Activated CD8-positive, alpha-beta T cell treated with anti-CD3 and anti-CD28 coated beads, Interleukin-2, amount 10 ng/mL, durations not matched to agents 7 days and 5 days (primary cell): ENCODE measurements around the gene EMX2. TPM values are rescaled to one million over a fixed set of nuclear protein-coding genes. Genes with fewer than 3 reads are reported as not detected.
A peak's percentile ranks its signal among the peaks of the same experiment; 100 is the strongest.

Experiments
- ATAC-seq: fragments of 150-1000 bp; cut with Tn5 transposase; one replicate; pipeline ENCODE4 v1.10.0; 2021; ENCODE audit warnings: moderate library complexity
- CTCF ChIA-PET: fragments of 350-600 bp; sonication (Branson Sonifier 250); formaldehyde crosslinking; loops from one replicate; lab custom pipeline; 2021; ENCODE audit warnings: antibody characterized with exemption; lab: Charles Lee
- POLR2A ChIA-PET: fragments of 350-600 bp; sonication (Branson Sonifier 250); formaldehyde crosslinking; loops from one replicate; lab custom pipeline; 2021; ENCODE audit warnings: antibody characterized with exemption; lab: Charles Lee
- DNase-seq: peaks from one replicate; pipeline ENCODE4 v3.0.0-alpha.2; 2020
- H3K27ac Mint-ChIP-seq: one replicate; pipeline ENCODE4 v1.8.0; 2021; ENCODE audit warnings: mild to moderate bottlenecking, mixed read lengths
- H3K27me3 Mint-ChIP-seq: one replicate; pipeline ENCODE4 v1.8.0; 2021; ENCODE audit warnings: low read depth, mixed read lengths
- H3K36me3 Mint-ChIP-seq: one replicate; pipeline ENCODE4 v1.8.0; 2021; ENCODE audit warnings: low read depth, mixed read lengths
- H3K4me1 Mint-ChIP-seq: one replicate; pipeline ENCODE4 v1.8.0; 2021; ENCODE audit warnings: low read depth, mixed read lengths
- H3K4me3 Mint-ChIP-seq: one replicate; pipeline ENCODE4 v1.8.0; 2021; ENCODE audit warnings: mild to moderate bottlenecking, mixed read lengths
- H3K9me3 Mint-ChIP-seq: one replicate; pipeline ENCODE4 v1.8.0; 2022; ENCODE audit warnings: mixed read lengths; ENCODE audit not compliant: insufficient read depth
- total RNA-seq, 2 experiments: library from RNA; stranded (reverse); gene quantifications; one replicate each; pipeline ENCODE4 v1.2.3, GENCODE V29; 2021

EMX2 gene
- total RNA-seq, 2 experiments from 2014 or later = not detected

GRCh38 chr10:117540640-117541404 lies 1.7 kb upstream of the EMX2 start:
- CTCF ChIA-PET = interaction anchor here (1.6 kb wide), 1 partner anchor 366 kb away, joined by 3 read pairs; no protein-coding TSS in a partner anchor
- Mint-ChIP-seq H3K4me3 (peak overlapping the region; percentile 18), H3K27me3 (peaks cover 74% of the 10 kb centered on the region), H3K9me3 (no peaks in the 10 kb centered on the region), H3K27ac (peak overlapping the region; percentile 46), H3K36me3 (peaks cover 2% of the 10 kb centered on the region), H3K4me1 (peaks cover 13% of the 10 kb centered on the region)
- DNase-seq = no peak
- no peak for ATAC-seq
- POLR2A ChIA-PET = no interaction called here

GRCh38 chr10:117541405-117541908 lies 1.1 kb upstream of the EMX2 start:
- ATAC-seq = no peak
- peaks cover 18% of the 10 kb centered on the region for H3K4me1 Mint-ChIP-seq
- H3K27ac Mint-ChIP-seq = peak overlapping the region; percentile 46
- CTCF ChIA-PET = interaction anchor here (1.6 kb wide), 1 partner anchor 367 kb away, joined by 3 read pairs; no protein-coding TSS in a partner anchor
- POLR2A ChIA-PET = no interaction called here
- H3K4me3 Mint-ChIP-seq = no peak overlapping the region
- H3K36me3 Mint-ChIP-seq = peaks cover 2% of the 10 kb centered on the region
- peaks cover 73% of the 10 kb centered on the region for H3K27me3 Mint-ChIP-seq
- H3K9me3 Mint-ChIP-seq = no peaks in the 10 kb centered on the region
- no peak for DNase-seq

- no peak overlapping the region for H3K27ac Mint-ChIP-seq
Observed at GRCh38 chr10:117541909-117542705, 439 bp upstream of the EMX2 start.

GRCh38 chr10:117543225-117544003 lies 868 bp downstream of the EMX2 start:
- H3K36me3 Mint-ChIP-seq = peaks cover 2% of the 10 kb centered on the region
- DNase-seq (no peak), ATAC-seq (no peak)
- H3K4me3 Mint-ChIP-seq = peak overlapping the region; percentile 25
- peaks cover 81% of the 10 kb centered on the region for H3K27me3 Mint-ChIP-seq
- POLR2A ChIA-PET = no interaction called here
- CTCF ChIA-PET = no interaction called here
- H3K4me1 Mint-ChIP-seq = peaks cover 20% of the 10 kb centered on the region
- H3K9me3 Mint-ChIP-seq = no peaks in the 10 kb centered on the region
- H3K27ac Mint-ChIP-seq = peak overlapping the region; percentile 52

More at GRCh38 chr10:117541909-117542705, 439 bp upstream of the EMX2 start:
- no peak for DNase-seq
- ATAC-seq = no peak
- Mint-ChIP-seq H3K36me3 (peaks cover 2% of the 10 kb centered on the region), H3K4me3 (no peak overlapping the region), H3K9me3 (no peaks in the 10 kb centered on the region), H3K4me1 (peaks cover 16% of the 10 kb centered on the region), H3K27me3 (peaks cover 77% of the 10 kb centered on the region)
- ChIA-PET CTCF (interaction anchor here (1.6 kb wide), 1 partner anchor 367 kb away, joined by 3 read pairs; no protein-coding TSS in a partner anchor), POLR2A (no interaction called here)

- Mint-ChIP-seq H3K4me3 (peak overlapping the region; percentile 57), H3K27ac (peak overlapping the region; percentile 74), H3K9me3 (no peaks in the 10 kb centered on the region), H3K4me1 (peaks cover 20% of the 10 kb centered on the region), H3K27me3 (peaks cover 81% of the 10 kb centered on the region), H3K36me3 (peaks cover 2% of the 10 kb centered on the region)
- DNase-seq = no peak
- ChIA-PET CTCF (no interaction called here), POLR2A (no interaction called here)
- no peak for ATAC-seq
Observed at GRCh38 chr10:117544004-117544701, 1.6 kb downstream of the EMX2 start.

- CTCF ChIA-PET = no interaction called here
- Mint-ChIP-seq H3K4me3 (no peak overlapping the region), H3K36me3 (peaks cover 2% of the 10 kb centered on the region), H3K9me3 (no peaks in the 10 kb centered on the region), H3K27ac (peak overlapping the region; percentile 74), H3K4me1 (peaks cover 20% of the 10 kb centered on the region), H3K27me3 (peaks cover 83% of the 10 kb centered on the region)
- no peak for ATAC-seq
- DNase-seq = no peak
- POLR2A ChIA-PET = no interaction called here
Observed at GRCh38 chr10:117544711-117545140, 2.2 kb downstream of the EMX2 start.

- ATAC-seq (no peak), DNase-seq (no peak)
- no peak overlapping the region for H3K4me3 Mint-ChIP-seq
- CTCF ChIA-PET = no interaction called here
- POLR2A ChIA-PET = no interaction called here
- H3K9me3 Mint-ChIP-seq = no peaks in the 10 kb centered on the region
- no peak overlapping the region for H3K27ac Mint-ChIP-seq
- H3K27me3 Mint-ChIP-seq = peaks cover 84% of the 10 kb centered on the region
- H3K4me1 Mint-ChIP-seq = peaks cover 20% of the 10 kb centered on the region
- peaks cover 2% of the 10 kb centered on the region for H3K36me3 Mint-ChIP-seq
Observed at GRCh38 chr10:117545141-117546019, 2.8 kb downstream of the EMX2 start.

GRCh38 chr10:117546020-117546580 lies 3.6 kb downstream of the EMX2 start:
- DNase-seq (no peak), ATAC-seq (no peak)
- Mint-ChIP-seq H3K27ac (no peak overlapping the region), H3K27me3 (peaks cover 84% of the 10 kb centered on the region), H3K4me3 (no peak overlapping the region), H3K4me1 (peaks cover 20% of the 10 kb centered on the region), H3K36me3 (peaks cover 2% of the 10 kb centered on the region), H3K9me3 (no peaks in the 10 kb centered on the region)
- POLR2A ChIA-PET = no interaction called here
- CTCF ChIA-PET = no interaction called here

- Mint-ChIP-seq H3K4me1 (peaks cover 20% of the 10 kb centered on the region), H3K36me3 (peaks cover 2% of the 10 kb centered on the region), H3K27ac (no peak overlapping the region), H3K4me3 (no peak overlapping the region), H3K27me3 (peaks cover 84% of the 10 kb centered on the region), H3K9me3 (no peaks in the 10 kb centered on the region)
- POLR2A ChIA-PET = no interaction called here
- DNase-seq (no peak), ATAC-seq (no peak)
- CTCF ChIA-PET = no interaction called here
Observed at GRCh38 chr10:117546581-117547015, 4.1 kb downstream of the EMX2 start.
